Liver (tissue), 9 donors: ENCODE measurements around the gene ISM1. TPM values are rescaled to one million over a fixed set of nuclear protein-coding genes. Genes with fewer than 3 reads are reported as not detected.

ENCODE experiments used
- DNase-seq: peaks from one replicate; pipeline ENCODE4 v3.0.0-alpha.2; 2017; ENCODE audit warnings: low spot score
- H3K27ac ChIP-seq, 2 donors: one replicate each; pipeline ENCODE4 v1.7.0; 2013; ENCODE audit warnings: inconsistent platforms in 2 of 2, low read length in 2 of 2, control low read depth in 1 of 2, low read depth in 1 of 2, mild to moderate bottlenecking in 1 of 2
- H3K27me3 ChIP-seq, 4 donors: one replicate each; pipeline versions ENCODE4 v1.6.1 to v1.7.0; 2013; ENCODE audit warnings: low read length in 3 of 4, inconsistent platforms in 1 of 4, mild to moderate bottlenecking in 1 of 4, moderate library complexity in 1 of 4; ENCODE audit not compliant: control insufficient read depth in 4 of 4, insufficient read depth in 4 of 4
- H3K36me3 ChIP-seq, 4 donors: one replicate each; pipeline versions ENCODE4 v1.6.1 to v1.7.0; 2013; ENCODE audit warnings: low read length in 3 of 4, mild to moderate bottlenecking in 3 of 4, low read depth in 1 of 4, moderate library complexity in 1 of 4; ENCODE audit not compliant: control insufficient read depth in 4 of 4, insufficient read depth in 3 of 4
- H3K4me1 ChIP-seq, 4 donors: one replicate each; pipeline versions ENCODE4 v1.6.1 to v1.7.0; 2013; ENCODE audit warnings: low read length in 3 of 4, mild to moderate bottlenecking in 3 of 4, moderate library complexity in 1 of 4; ENCODE audit not compliant: control insufficient read depth in 4 of 4, insufficient read depth in 4 of 4
- H3K4me3 ChIP-seq, 3 donors: one replicate each; pipeline versions ENCODE4 v1.6.1 to v1.7.0; 2013; ENCODE audit warnings: low read length in 3 of 3, control low read depth in 1 of 3, low read depth in 1 of 3, mild to moderate bottlenecking in 1 of 3
- H3K9ac ChIP-seq, 2 donors: one replicate each; pipeline ENCODE4 v1.7.0; 2013; ENCODE audit warnings: low read length in 2 of 2, mild to moderate bottlenecking in 2 of 2, moderate library complexity in 2 of 2, control low read depth in 1 of 2, low read depth in 1 of 2
- H3K9me3 ChIP-seq, 4 donors: one replicate each; pipeline versions ENCODE4 v1.6.1 to v1.7.0; 2013; ENCODE audit warnings: low read length in 3 of 4; ENCODE audit not compliant: control insufficient read depth in 4 of 4
- EGR1 ChIP-seq, 2 donors: IDR thresholded peaks; 2 replicates each; pipeline ENCODE4 v1.6.1; 2016 to 2018; ENCODE audit warnings: antibody characterized with exemption in 2 of 2, low read depth in 2 of 2
- FOXA1 ChIP-seq: IDR thresholded peaks from 2 replicates; pipeline ENCODE4 v1.6.1; 2016; ENCODE audit warnings: antibody characterized with exemption
- FOXA2 ChIP-seq: IDR thresholded peaks from 2 replicates; pipeline ENCODE4 v1.6.1; 2016; ENCODE audit warnings: antibody characterized with exemption
- GABPA ChIP-seq, 2 donors: IDR thresholded peaks in 1 of 2; conservative IDR thresholded peaks in 1 of 2; 2 replicates each; pipeline ENCODE4 v1.6.1; 2016; ENCODE audit warnings: antibody characterized with exemption in 2 of 2, mild to moderate bottlenecking in 1 of 2, moderate library complexity in 1 of 2
- HNF4A ChIP-seq, 2 donors: conservative IDR thresholded peaks; 2 replicates each; pipeline ENCODE4 v1.6.1; 2016; ENCODE audit warnings: antibody characterized with exemption in 2 of 2, mild to moderate bottlenecking in 2 of 2
- HNF4G ChIP-seq: IDR thresholded peaks from 2 replicates; pipeline ENCODE4 v1.6.1; 2016; ENCODE audit warnings: antibody characterized with exemption
- JUND ChIP-seq, 2 donors: IDR thresholded peaks; 2 replicates each; pipeline ENCODE4 v1.6.1; 2016; ENCODE audit warnings: antibody characterized with exemption in 2 of 2
- NR2F2 ChIP-seq: IDR thresholded peaks from 2 replicates; pipeline ENCODE4 v1.6.1; 2016; ENCODE audit warnings: antibody characterized with exemption
- RAD21 ChIP-seq, 2 donors: IDR thresholded peaks; 2 replicates each; pipeline ENCODE4 v1.6.1; 2016; ENCODE audit warnings: antibody characterized with exemption in 2 of 2, mild to moderate bottlenecking in 2 of 2
- SP1 ChIP-seq: IDR thresholded peaks from 2 replicates; pipeline ENCODE4 v1.6.1; 2018; ENCODE audit warnings: antibody characterized with exemption, mild to moderate bottlenecking
- YY1 ChIP-seq: IDR thresholded peaks from 2 replicates; pipeline ENCODE4 v1.6.1; 2016; ENCODE audit warnings: antibody characterized with exemption, mild to moderate bottlenecking
- WGBS: extraction: QIAGEN DNeasy Blood & Tissue Kit; methylation state at CpG from one replicate; pipeline ENCODE4 v1.1.7; 2013; 5-methylcytosine and 5-hydroxymethylcytosine counted together
- polyA plus RNA-seq, 2 donors: library from polyadenylated mRNA; stranded (reverse) in 1 of 2; unstranded in 1 of 2; fragments of 200-250 nt in 1 of 2; fragments of >200 nt in 1 of 2; fragmentation: Nextera tagmentation in 1 of 2; extraction: Ambion mirVana in 1 of 2; gene quantifications; one replicate each; pipeline versions ENCODE4 v1.2.1 to v1.2.3, GENCODE V29; 2013 to 2015
- total RNA-seq, 2 donors: library from RNA; depleted of rRNA; stranded (reverse); fragments of >200 nt; gene quantifications; one replicate each; pipeline ENCODE4 v1.2.3, GENCODE V29; 2014
- TF ChIP-seq, protein P1 (sequence below): IDR thresholded peaks from 2 replicates; pipeline ENCODE4 v1.6.1; 2016; ENCODE audit warnings: antibody characterized with exemption
- TF ChIP-seq, protein P2 (sequence below): fragments of 150-350 bp; IDR thresholded peaks from 2 replicates; pipeline ENCODE4 v1.5.1; 2017; ENCODE audit warnings: improper control_type of control experiment, low read depth, low read length; ENCODE audit not compliant: missing input control
- TF ChIP-seq, protein P3 (sequence below): IDR thresholded peaks from 2 replicates; pipeline ENCODE4 v1.6.1; 2016; ENCODE audit warnings: antibody characterized with exemption, mild to moderate bottlenecking
- TF ChIP-seq, protein P4 (sequence below): IDR thresholded peaks from 2 replicates; pipeline ENCODE4 v1.6.1; 2016; ENCODE audit warnings: antibody characterized with exemption
- donor health status: healthy.
- donor health status: healthy.
- donor health status: healthy.
- donor health status: healthy.
- donor health status: healthy.

ISM1 gene
- total and polyA plus RNA-seq, 4 donors, result 0.82 to 6.4 (median 1.2) TPM; not detected in 1

DNA sequence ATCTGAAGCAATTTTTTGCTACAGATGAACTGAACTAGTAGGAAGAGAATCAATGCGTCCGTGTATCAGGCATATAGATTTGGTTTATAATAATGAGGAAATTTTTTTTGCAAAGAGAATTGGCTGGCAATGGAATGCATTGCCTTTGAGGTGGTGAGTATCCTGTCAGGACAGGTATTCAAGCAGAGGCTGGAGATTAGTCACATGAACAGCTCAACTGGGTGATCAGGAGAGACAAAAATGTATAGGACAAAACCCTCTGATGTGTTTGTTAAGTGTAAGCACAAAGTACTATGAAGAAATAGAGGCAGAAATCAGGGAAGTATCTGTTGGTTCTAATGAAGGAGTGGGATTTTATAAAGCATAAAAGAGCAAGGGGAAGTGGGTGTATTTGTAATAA is 80.5 kb downstream of the ISM1 start:
- H3K9me3 ChIP-seq, result no peaks in the 10 kb centered on the region
- no peak overlapping the region for H3K4me3 ChIP-seq
- WGBS, result 97% methylated on average over 2 of the region's 2 CpGs
- H3K9ac ChIP-seq, result no peak overlapping the region
- TF ChIP-seq HNF4G (no peak), FOXA2 (no peak), HNF4A (conservative IDR thresholded peaks at IDR 0.05) (no peak), FOXA1 (no peak), JUND (IDR thresholded peaks at IDR 0.05) (no peak), SP1 (no peak), EGR1 (IDR thresholded peaks at IDR 0.05; ENCODE audit: low read depth in 2 of 2) (no peak)
- TF ChIP-seq, protein P1, sequence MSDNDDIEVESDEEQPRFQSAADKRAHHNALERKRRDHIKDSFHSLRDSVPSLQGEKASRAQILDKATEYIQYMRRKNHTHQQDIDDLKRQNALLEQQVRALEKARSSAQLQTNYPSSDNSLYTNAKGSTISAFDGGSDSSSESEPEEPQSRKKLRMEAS, result no peak
- TF ChIP-seq, protein P2, sequence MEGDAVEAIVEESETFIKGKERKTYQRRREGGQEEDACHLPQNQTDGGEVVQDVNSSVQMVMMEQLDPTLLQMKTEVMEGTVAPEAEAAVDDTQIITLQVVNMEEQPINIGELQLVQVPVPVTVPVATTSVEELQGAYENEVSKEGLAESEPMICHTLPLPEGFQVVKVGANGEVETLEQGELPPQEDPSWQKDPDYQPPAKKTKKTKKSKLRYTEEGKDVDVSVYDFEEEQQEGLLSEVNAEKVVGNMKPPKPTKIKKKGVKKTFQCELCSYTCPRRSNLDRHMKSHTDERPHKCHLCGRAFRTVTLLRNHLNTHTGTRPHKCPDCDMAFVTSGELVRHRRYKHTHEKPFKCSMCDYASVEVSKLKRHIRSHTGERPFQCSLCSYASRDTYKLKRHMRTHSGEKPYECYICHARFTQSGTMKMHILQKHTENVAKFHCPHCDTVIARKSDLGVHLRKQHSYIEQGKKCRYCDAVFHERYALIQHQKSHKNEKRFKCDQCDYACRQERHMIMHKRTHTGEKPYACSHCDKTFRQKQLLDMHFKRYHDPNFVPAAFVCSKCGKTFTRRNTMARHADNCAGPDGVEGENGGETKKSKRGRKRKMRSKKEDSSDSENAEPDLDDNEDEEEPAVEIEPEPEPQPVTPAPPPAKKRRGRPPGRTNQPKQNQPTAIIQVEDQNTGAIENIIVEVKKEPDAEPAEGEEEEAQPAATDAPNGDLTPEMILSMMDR, result no peak
- TF ChIP-seq, protein P3, sequence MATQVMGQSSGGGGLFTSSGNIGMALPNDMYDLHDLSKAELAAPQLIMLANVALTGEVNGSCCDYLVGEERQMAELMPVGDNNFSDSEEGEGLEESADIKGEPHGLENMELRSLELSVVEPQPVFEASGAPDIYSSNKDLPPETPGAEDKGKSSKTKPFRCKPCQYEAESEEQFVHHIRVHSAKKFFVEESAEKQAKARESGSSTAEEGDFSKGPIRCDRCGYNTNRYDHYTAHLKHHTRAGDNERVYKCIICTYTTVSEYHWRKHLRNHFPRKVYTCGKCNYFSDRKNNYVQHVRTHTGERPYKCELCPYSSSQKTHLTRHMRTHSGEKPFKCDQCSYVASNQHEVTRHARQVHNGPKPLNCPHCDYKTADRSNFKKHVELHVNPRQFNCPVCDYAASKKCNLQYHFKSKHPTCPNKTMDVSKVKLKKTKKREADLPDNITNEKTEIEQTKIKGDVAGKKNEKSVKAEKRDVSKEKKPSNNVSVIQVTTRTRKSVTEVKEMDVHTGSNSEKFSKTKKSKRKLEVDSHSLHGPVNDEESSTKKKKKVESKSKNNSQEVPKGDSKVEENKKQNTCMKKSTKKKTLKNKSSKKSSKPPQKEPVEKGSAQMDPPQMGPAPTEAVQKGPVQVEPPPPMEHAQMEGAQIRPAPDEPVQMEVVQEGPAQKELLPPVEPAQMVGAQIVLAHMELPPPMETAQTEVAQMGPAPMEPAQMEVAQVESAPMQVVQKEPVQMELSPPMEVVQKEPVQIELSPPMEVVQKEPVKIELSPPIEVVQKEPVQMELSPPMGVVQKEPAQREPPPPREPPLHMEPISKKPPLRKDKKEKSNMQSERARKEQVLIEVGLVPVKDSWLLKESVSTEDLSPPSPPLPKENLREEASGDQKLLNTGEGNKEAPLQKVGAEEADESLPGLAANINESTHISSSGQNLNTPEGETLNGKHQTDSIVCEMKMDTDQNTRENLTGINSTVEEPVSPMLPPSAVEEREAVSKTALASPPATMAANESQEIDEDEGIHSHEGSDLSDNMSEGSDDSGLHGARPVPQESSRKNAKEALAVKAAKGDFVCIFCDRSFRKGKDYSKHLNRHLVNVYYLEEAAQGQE, result no peak
- H3K4me1 ChIP-seq, result peaks cover 0 to 6% (median 2%) of the 10 kb centered on the region in 4 donors
- DNase-seq, result no peak
- no peaks in the 10 kb centered on the region for H3K27me3 ChIP-seq
- H3K27ac ChIP-seq, result no peak overlapping the region
- peaks cover 0 to 11% (median 6%) of the 10 kb centered on the region in 4 donors for H3K36me3 ChIP-seq

DNA sequence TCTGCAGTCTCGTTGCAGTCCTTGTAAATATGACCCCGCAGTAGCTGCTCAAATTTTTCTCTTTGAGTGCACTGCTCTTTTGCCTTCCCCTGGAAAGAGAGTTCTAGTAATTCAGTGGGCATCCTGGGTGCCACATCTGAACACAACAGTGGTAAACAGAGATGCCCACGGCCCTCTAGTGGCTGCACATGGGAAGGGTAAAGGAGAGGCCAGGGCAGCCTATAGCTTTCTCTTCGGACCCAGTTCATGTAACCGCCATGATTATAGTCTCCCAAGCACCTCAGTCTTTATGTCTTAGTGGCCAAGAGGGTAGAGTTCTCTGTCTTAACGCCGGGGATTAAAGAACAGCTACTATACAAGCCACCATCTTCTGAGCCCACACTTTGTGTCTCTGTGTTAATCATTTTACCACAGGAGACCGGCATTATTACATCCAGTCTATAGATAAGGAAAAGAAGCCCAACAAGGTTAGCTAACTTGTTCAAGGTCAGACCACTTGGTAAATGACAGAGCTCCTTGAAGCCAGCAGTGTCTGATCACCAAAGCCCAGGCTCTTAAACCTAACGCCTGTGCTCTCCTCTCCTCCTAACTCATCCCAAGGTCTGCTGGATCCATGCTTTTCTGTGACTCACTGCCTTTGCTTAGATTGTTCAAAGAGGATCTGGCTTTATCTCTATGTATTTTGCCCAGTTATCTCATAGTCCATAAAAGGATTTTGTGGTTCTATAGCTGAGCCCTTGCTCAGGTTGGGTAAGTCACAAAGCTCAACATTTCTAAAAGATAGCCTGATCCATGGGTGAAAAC is 81.8 kb downstream of the ISM1 start:
- Histone ChIP-seq H3K4me1 (peaks cover 0 to 12% (median 5%) of the 10 kb centered on the region in 4 donors), H3K9ac (no peak overlapping the region), H3K4me3 (no peak overlapping the region), H3K27ac (no peak overlapping the region), H3K9me3 (no peaks in the 10 kb centered on the region), H3K36me3 (peaks cover 0 to 11% (median 6%) of the 10 kb centered on the region in 4 donors), H3K27me3 (no peaks in the 10 kb centered on the region)
- WGBS, result 59% methylated on average over 9 of the region's 9 CpGs
- no peak for DNase-seq
- TF ChIP-seq HNF4A (conservative IDR thresholded peaks at IDR 0.05), result no peak
- TF ChIP-seq YY1, result no peak
- TF ChIP-seq EGR1 (IDR thresholded peaks at IDR 0.05; ENCODE audit: low read depth in 2 of 2), result no peak
- no peak for TF ChIP-seq NR2F2
- no peak for TF ChIP-seq SP1
- TF ChIP-seq, protein P2, result peak; percentile 76
- TF ChIP-seq, protein P4, sequence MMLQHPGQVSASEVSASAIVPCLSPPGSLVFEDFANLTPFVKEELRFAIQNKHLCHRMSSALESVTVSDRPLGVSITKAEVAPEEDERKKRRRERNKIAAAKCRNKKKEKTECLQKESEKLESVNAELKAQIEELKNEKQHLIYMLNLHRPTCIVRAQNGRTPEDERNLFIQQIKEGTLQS, result no peak
- TF ChIP-seq GABPA (IDR thresholded peaks at IDR 0.05 in 1 of 2, conservative IDR thresholded peaks at IDR 0.05 in 1 of 2), result no peak
- peak; percentile 87 to 90 for TF ChIP-seq RAD21 (IDR thresholded peaks at IDR 0.05)
